Cardiac ventricle fibroblast (primary cell): Measurements from ENCODE around the gene PLEKHA4. TPM values are rescaled to one million over a fixed set of nuclear protein-coding genes. Genes with fewer than 3 reads are reported as not detected.

Source experiments
- total RNA-seq: library from RNA; depleted of rRNA; stranded (reverse); fragments of >200 nt; gene quantifications from 2 replicates; pipeline ENCODE4 v1.2.3, GENCODE V29; 2015

PLEKHA4 gene
- total RNA-seq, result 47.2 and 48.1 TPM in 2 replicates

GRCh38 chr19:48868114-48868886 lies at the start of gene PLEKHA4:
PLEKHA4 (minus strand) TSS chr19:48868617; CDS start chr19:48867620, 997 bp downstream.

GRCh38 chr19:48899781-48900476 lies 31.5 kb upstream of the PLEKHA4 start, which contains the start of gene NUCB1:
NUCB1 (plus strand) TSS chr19:48900312; CDS start chr19:48900797, 485 bp downstream.

GRCh38 chr19:48872182-48872883 lies 3.9 kb upstream of the PLEKHA4 start, which contains the start of gene PPP1R15A:
PPP1R15A (plus strand) TSS chr19:48872421; CDS start chr19:48873234, 813 bp downstream.

GRCh38 chr19:48836089-48837017 lies 32.1 kb downstream of the PLEKHA4 start, which contains the start of gene HSD17B14:
HSD17B14 (minus strand) TSS chr19:48836491; CDS start chr19:48836411, 80 bp downstream.

Other genes with a start within 250 kb of the PLEKHA4 start
- 2,209 and 2,294 TPM in 2 replicates for gene RPL18, start 249.4 kb downstream of the PLEKHA4 start, total RNA-seq
- gene SPHK2, start 249.1 kb downstream of the PLEKHA4 start, total RNA-seq, result 11.5 and 14.0 TPM in 2 replicates
- gene DBP, start 231.2 kb downstream of the PLEKHA4 start, total RNA-seq, result 11.5 and 14.2 TPM in 2 replicates
- gene CA11, start 222.4 kb downstream of the PLEKHA4 start, total RNA-seq, result 1.3 and 2.5 TPM in 2 replicates
- gene NTN5, start 195.6 kb downstream of the PLEKHA4 start, total RNA-seq, result not detected in 2 replicates
- gene FUT2, start 172.6 kb downstream of the PLEKHA4 start, total RNA-seq, result not detected in 2 replicates
- gene MAMSTR, start 148.9 kb downstream of the PLEKHA4 start, total RNA-seq, result 0.62 and 2.3 TPM in 2 replicates
- 3.7 and 4.1 TPM in 2 replicates for gene RASIP1, start 128.0 kb downstream of the PLEKHA4 start, total RNA-seq
- gene IZUMO1, start 121.7 kb downstream of the PLEKHA4 start, total RNA-seq, result not detected in 2 replicates
- 0.06 and 0.29 TPM in 2 replicates for gene FUT1, start 116.0 kb downstream of the PLEKHA4 start, total RNA-seq
- not detected in 2 replicates for gene FGF21, start 113.1 kb downstream of the PLEKHA4 start, total RNA-seq
- gene BCAT2, start 57.6 kb downstream of the PLEKHA4 start, total RNA-seq, result 25.1 and 30.3 TPM in 2 replicates
- gene HSD17B14, start 32.1 kb downstream of the PLEKHA4 start, total RNA-seq, result 3.0 TPM in 1 of 2 replicates, not detected in the other
- gene PPP1R15A, start 3.8 kb upstream of the PLEKHA4 start, total RNA-seq, result 28.2 and 33.1 TPM in 2 replicates
- not detected in 2 replicates for gene TULP2, start 30.1 kb upstream of the PLEKHA4 start, total RNA-seq
- gene NUCB1, start 31.7 kb upstream of the PLEKHA4 start, total RNA-seq, result 544 and 558 TPM in 2 replicates
- gene DHDH, start 65.1 kb upstream of the PLEKHA4 start, total RNA-seq, result not detected in 2 replicates
- gene BAX, start 86.3 kb upstream of the PLEKHA4 start, total RNA-seq, result 78.0 and 87.6 TPM in 2 replicates
- gene FTL, start 96.7 kb upstream of the PLEKHA4 start, total RNA-seq, result 7,879 and 9,183 TPM in 2 replicates
- gene GYS1, start 124.7 kb upstream of the PLEKHA4 start, total RNA-seq, result 67.8 and 76.5 TPM in 2 replicates
- 90.5 and 99.1 TPM in 2 replicates for gene RUVBL2, start 125.3 kb upstream of the PLEKHA4 start, total RNA-seq
- gene LHB, start 148.5 kb upstream of the PLEKHA4 start, total RNA-seq, result not detected in 2 replicates
- not detected in 2 replicates for gene CGB3, start 155.7 kb upstream of the PLEKHA4 start, total RNA-seq
- not detected in 2 replicates for gene CGB2, start 163.3 kb upstream of the PLEKHA4 start, total RNA-seq
- not detected in 2 replicates for gene CGB1, start 168.3 kb upstream of the PLEKHA4 start, total RNA-seq
- gene CGB5, start 175.2 kb upstream of the PLEKHA4 start, total RNA-seq, result not detected in 2 replicates
- not detected in 2 replicates for gene CGB8, start 180.5 kb upstream of the PLEKHA4 start, total RNA-seq
- gene CGB7, start 189.1 kb upstream of the PLEKHA4 start, total RNA-seq, result not detected in 2 replicates
- gene NTF4, start 196.2 kb upstream of the PLEKHA4 start, total RNA-seq, result not detected in 2 replicates
- gene KCNA7, start 204.1 kb upstream of the PLEKHA4 start, total RNA-seq, result not detected in 2 replicates
- 107 and 131 TPM in 2 replicates for gene SNRNP70, start 216.8 kb upstream of the PLEKHA4 start, total RNA-seq
- gene LIN7B, start 245.8 kb upstream of the PLEKHA4 start, total RNA-seq, result 5.1 and 7.6 TPM in 2 replicates